ENCODE results near the gene ERCC3. TPM values are rescaled to one million over a fixed set of nuclear protein-coding genes. Genes with fewer than 3 reads are reported as not detected.

The ERCC3 gene
- total RNA-seq, 3 donors from 2014 or later: 26.7 to 35.7 (median 33.6) TPM

GRCh38 chr2:127261804-127262406 is 32.0 kb downstream of the ERCC3 start:
- H3K4me3 ChIP-seq: no peak overlapping the region
- H3K36me3 ChIP-seq (ENCODE audit: low read depth): no peaks in the 10 kb centered on the region
- no peak for TF ChIP-seq CTCF (IDR thresholded peaks at IDR 0.05)
- no peak for ATAC-seq
- no peak for DNase-seq
- H3K9me3 ChIP-seq: no peaks in the 10 kb centered on the region
- no peaks in the 10 kb centered on the region for H3K4me1 ChIP-seq (ENCODE audit: low read depth)
- intact Hi-C loops (cut with DNase I, micrococcal nuclease): no loop called here

- no peak for ATAC-seq
- no peak overlapping the region for H3K4me3 ChIP-seq
- no peaks in the 10 kb centered on the region for H3K9me3 ChIP-seq
- intact Hi-C loops (cut with DNase I, micrococcal nuclease): no loop called here
- H3K4me1 ChIP-seq (ENCODE audit: low read depth): no peaks in the 10 kb centered on the region
- no peaks in the 10 kb centered on the region for H3K36me3 ChIP-seq (ENCODE audit: low read depth)
- no peak for TF ChIP-seq CTCF (IDR thresholded peaks at IDR 0.05)
- no peak for DNase-seq
These were observed 34.6 kb downstream of the ERCC3 start for GRCh38 chr2:127259355-127259754.

GRCh38 chr2:127256866-127257265 is 37.1 kb downstream of the ERCC3 start:
- no peak for ATAC-seq
- Histone ChIP-seq H3K4me1 (ENCODE audit: low read depth) (no peaks in the 10 kb centered on the region), H3K4me3 (no peak overlapping the region), H3K9me3 (no peaks in the 10 kb centered on the region), H3K36me3 (ENCODE audit: low read depth) (no peaks in the 10 kb centered on the region)
- DNase-seq: no peak
- TF ChIP-seq CTCF (IDR thresholded peaks at IDR 0.05): no peak
- intact Hi-C loops (cut with DNase I, micrococcal nuclease): no loop called here

- ATAC-seq (no peak), DNase-seq (no peak)
- Histone ChIP-seq H3K4me3 (no peak overlapping the region), H3K9me3 (no peaks in the 10 kb centered on the region), H3K36me3 (ENCODE audit: low read depth) (no peaks in the 10 kb centered on the region), H3K4me1 (ENCODE audit: low read depth) (no peaks in the 10 kb centered on the region)
- no peak for TF ChIP-seq CTCF (IDR thresholded peaks at IDR 0.05)
- intact Hi-C loops (cut with DNase I, micrococcal nuclease): no loop called here
These were observed 37.6 kb downstream of the ERCC3 start for GRCh38 chr2:127256381-127256780.

GRCh38 chr2:127255721-127256120 is 38.2 kb downstream of the ERCC3 start:
- no peak for TF ChIP-seq CTCF (IDR thresholded peaks at IDR 0.05)
- intact Hi-C loops (cut with DNase I, micrococcal nuclease): no loop called here
- no peak overlapping the region for H3K4me3 ChIP-seq
- DNase-seq: no peak
- ATAC-seq: no peak
- no peaks in the 10 kb centered on the region for H3K36me3 ChIP-seq (ENCODE audit: low read depth)
- H3K4me1 ChIP-seq (ENCODE audit: low read depth): no peaks in the 10 kb centered on the region
- no peaks in the 10 kb centered on the region for H3K9me3 ChIP-seq

- Histone ChIP-seq H3K4me3 (no peak overlapping the region), H3K4me1 (ENCODE audit: low read depth) (no peaks in the 10 kb centered on the region), H3K9me3 (no peaks in the 10 kb centered on the region), H3K36me3 (ENCODE audit: low read depth) (no peaks in the 10 kb centered on the region)
- DNase-seq (no peak), ATAC-seq (no peak)
- intact Hi-C loops (cut with DNase I, micrococcal nuclease): no loop called here
- TF ChIP-seq CTCF (IDR thresholded peaks at IDR 0.05): no peak
These were observed 38.8 kb downstream of the ERCC3 start for GRCh38 chr2:127255146-127255545.

Measured in mucosa of descending colon (tissue), 3 donors.